Mammary microvascular endothelial cell (primary cell): ENCODE data around the gene APLP1. TPM values are rescaled to one million over a fixed set of nuclear protein-coding genes. Genes with fewer than 3 reads are reported as not detected.

Experiments
- total RNA-seq: library from RNA; depleted of rRNA; stranded (reverse); fragments of >200 nt; gene quantifications from 2 replicates; pipeline ENCODE4 v1.2.3, GENCODE V29; 2015

APLP1 gene
- total RNA-seq = 3.9 and 7.4 TPM in 2 replicates

DNA sequence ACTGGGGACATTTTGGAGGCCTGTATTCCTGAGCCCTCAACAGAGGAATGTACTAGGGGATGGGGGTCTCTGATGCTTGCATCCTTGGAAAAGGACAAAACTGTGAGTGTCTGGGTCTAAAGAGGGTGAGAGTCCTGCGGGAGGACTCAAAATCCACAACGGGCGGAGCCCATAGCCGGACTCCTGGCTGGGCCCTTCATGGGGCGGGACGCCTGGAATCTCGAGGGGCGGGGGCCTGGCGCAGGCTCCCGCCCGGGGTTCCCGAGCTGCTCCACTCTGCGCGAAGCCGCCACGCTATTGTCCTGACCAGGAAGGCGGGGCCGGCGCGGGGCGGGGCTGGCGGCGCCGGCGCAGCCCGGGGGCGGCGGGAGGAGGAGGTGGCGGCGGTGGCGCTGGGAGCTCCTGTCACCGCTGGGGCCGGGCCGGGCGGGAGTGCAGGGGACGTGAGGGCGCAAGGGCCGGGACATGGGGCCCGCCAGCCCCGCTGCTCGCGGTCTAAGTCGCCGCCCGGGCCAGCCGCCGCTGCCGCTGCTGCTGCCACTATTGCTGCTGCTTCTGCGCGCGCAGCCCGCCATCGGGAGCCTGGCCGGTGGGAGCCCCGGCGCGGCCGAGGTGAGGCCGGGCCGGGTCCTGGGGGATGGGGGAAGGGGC lies at the start of gene APLP1:
APLP1 (plus strand) TSS at position 403 of the 651 bp plus-strand sequence; CDS start at position 466, 63 bp downstream.

DNA sequence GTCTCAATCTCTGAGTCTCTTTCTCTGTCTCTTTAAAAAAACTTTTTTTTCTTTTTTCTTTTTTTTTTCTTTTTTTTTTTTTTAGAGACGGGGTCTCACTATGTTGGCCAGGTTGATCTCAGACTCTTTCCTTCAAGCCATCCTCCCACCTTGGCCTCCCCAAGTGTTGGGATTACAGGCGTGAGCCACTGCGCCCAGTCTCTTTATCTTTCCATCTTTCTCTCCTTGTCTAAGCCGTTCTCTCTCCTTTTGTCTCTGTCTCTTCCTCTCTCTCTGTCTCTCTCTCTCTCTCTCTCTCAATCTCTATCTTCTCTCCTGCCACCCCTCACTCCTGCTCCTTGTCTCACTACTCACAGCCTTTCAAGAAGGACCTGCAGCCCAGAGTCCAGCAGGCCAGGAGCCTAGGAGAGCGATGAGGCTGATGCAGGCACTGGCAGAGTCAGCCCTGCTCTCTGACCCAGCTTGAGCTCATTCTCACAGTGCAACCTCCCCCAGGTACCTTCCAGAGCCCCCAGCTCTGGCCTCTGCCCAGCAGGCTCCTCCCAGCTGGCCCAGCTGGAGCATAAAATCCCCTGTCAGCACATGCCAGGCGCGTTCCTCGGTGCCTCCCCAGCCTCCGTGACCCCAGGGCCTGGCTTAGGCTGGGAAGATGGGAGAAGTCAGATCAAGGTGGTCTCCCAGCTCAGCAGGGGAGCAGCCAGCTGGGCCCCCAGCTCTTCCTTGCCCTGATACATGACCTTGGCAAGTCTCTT lies 16.2 kb upstream of the APLP1 start, which contains the start of gene NPHS1:
NPHS1 (minus strand) TSS at position 476 of the 752 bp plus-strand sequence. CDS start 667 bp downstream, outside the sequence.

DNA sequence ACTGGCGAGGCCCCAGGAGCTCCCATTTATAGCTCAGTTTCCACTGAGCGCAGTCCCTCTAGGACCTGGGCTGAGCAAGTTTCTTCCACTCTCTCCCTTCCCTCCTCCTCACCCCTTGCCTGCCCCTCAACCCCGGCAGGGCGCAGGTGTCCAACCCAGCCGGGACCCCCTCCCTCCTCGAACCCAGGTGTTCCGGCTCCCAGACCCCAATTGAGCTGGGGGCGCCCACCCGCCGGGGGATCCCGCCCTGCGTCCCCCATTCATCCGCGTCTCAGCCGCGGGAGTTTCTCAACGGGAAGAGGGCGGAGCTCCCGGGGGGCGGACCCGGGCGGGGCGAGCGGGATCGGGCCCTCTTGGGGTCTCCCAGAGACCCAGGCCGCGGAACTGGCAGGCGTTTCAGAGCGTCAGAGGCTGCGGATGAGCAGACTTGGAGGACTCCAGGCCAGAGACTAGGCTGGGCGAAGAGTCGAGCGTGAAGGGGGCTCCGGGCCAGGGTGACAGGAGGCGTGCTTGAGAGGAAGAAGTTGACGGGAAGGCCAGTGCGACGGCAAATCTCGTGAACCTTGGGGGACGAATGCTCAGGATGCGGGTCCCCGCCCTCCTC lies 11.7 kb upstream of the APLP1 start, which contains the start of gene KIRREL2:
KIRREL2 (plus strand) TSS at position 366 of the 604 bp plus-strand sequence; CDS start at position 575, 209 bp downstream.

DNA sequence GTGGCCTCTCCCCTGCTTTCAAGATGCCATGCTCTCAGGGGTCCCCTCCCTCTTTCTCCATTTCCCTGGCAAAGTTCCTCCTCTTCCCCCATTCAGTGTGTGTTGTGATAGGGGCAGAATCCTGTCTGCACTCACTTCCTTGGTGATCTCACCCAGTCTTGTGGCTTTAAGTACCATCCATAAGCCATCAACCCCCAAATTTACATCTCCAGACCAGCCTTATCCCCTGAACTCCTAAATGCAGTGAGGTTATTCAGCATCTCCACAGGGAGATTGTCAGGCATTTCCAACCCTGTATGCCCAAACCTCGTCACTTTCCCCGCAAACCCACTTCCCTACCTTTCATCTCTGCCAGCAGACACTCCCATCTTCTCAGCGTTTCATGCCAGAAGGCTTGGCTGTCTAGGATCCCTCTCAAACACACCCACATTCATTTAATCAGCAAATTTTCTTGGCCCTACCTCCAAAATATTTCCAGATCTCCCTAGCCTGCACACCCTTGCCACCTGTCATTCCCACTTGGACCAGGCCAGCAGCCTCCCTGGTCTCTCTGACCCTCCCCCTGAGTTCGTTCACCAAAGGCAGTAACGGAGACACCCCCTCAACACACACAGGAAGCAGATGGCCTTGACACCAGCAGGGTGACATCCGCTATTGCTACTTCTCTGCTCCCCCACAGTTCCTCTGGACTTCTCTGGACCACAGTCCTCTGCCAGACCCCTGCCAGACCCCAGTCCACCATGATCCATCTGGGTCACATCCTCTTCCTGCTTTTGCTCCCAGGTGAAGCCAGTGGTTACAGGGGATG lies 33.7 kb downstream of the APLP1 start, which contains the start of gene HCST:
HCST (plus strand) TSS at position 676 of the 808 bp plus-strand sequence; CDS start at position 741, 65 bp downstream.

DNA sequence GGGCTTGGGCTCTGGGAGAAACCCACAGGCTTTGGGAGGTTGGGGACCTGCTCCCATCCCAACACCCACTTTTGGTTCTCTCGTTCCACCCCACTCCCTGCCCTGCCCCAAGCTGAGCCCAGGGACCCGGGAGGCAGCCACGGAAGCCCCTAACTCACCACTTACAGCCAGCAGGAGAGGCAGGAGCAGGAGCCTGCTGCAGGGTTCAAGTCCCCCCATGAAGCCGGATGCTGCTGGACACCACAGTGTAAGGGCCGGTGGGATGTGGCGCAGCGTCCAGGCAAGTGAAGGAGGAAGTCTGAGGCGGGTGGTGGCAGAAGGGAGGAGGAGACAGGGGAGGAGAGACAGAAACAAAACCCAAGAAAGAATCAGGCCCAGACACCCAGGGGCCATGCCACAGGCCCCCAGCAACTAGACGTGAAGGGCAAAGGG lies 39.7 kb downstream of the APLP1 start, which contains the start of gene TYROBP:
TYROBP (minus strand) TSS at position 286 of the 432 bp plus-strand sequence; CDS start at position 219, 67 bp downstream.

Other genes starting within 250 kb of the APLP1 start
- 93.7 and 102 TPM in 2 replicates for gene RBM42, start 239.5 kb upstream of the APLP1 start, total RNA-seq
- 0.30 and 0.87 TPM in 2 replicates for gene ETV2, start 226.8 kb upstream of the APLP1 start, total RNA-seq
- gene COX6B1, start 220.3 kb upstream of the APLP1 start, total RNA-seq = 571 and 586 TPM in 2 replicates
- not detected in 2 replicates for gene UPK1A, start 202.1 kb upstream of the APLP1 start, total RNA-seq
- gene ZBTB32, start 164.0 kb upstream of the APLP1 start, total RNA-seq = not detected in 2 replicates
- gene KMT2B, start 150.6 kb upstream of the APLP1 start, total RNA-seq = 8.9 and 10.5 TPM in 2 replicates
- gene IGFLR1, start 126.1 kb upstream of the APLP1 start, total RNA-seq = 14.1 and 16.2 TPM in 2 replicates
- gene U2AF1L4, start 123.2 kb upstream of the APLP1 start, total RNA-seq = 2.1 and 2.7 TPM in 2 replicates
- gene PSENEN, start 122.9 kb upstream of the APLP1 start, total RNA-seq = 17.9 and 32.1 TPM in 2 replicates
- gene LIN37, start 120.0 kb upstream of the APLP1 start, total RNA-seq = 8.8 and 12.2 TPM in 2 replicates
- gene HSPB6, start 111.5 kb upstream of the APLP1 start, total RNA-seq = 0.25 TPM in 1 of 2 replicates, not detected in the other
- 9.4 and 13.3 TPM in 2 replicates for gene PROSER3, start 110.4 kb upstream of the APLP1 start, total RNA-seq
- 2.1 and 2.6 TPM in 2 replicates for gene ARHGAP33, start 93.0 kb upstream of the APLP1 start, total RNA-seq
- not detected in 2 replicates for gene PRODH2, start 55.7 kb upstream of the APLP1 start, total RNA-seq
- not detected in 2 replicates for gene NPHS1, start 16.1 kb upstream of the APLP1 start, total RNA-seq
- not detected in 2 replicates for gene KIRREL2, start 11.7 kb upstream of the APLP1 start, total RNA-seq
- gene NFKBID, start 32.0 kb downstream of the APLP1 start, total RNA-seq = 2.2 and 2.7 TPM in 2 replicates
- gene HCST, start 34.0 kb downstream of the APLP1 start, total RNA-seq = not detected in 2 replicates
- not detected in 2 replicates for gene TYROBP, start 39.7 kb downstream of the APLP1 start, total RNA-seq
- 4.5 and 5.2 TPM in 2 replicates for gene LRFN3, start 67.8 kb downstream of the APLP1 start, total RNA-seq
- gene SDHAF1, start 126.6 kb downstream of the APLP1 start, total RNA-seq = 17.8 and 19.1 TPM in 2 replicates
- not detected in 2 replicates for gene SYNE4, start 140.2 kb downstream of the APLP1 start, total RNA-seq
- 21.0 and 23.0 TPM in 2 replicates for gene ALKBH6, start 145.6 kb downstream of the APLP1 start, total RNA-seq
- gene CLIP3, start 164.3 kb downstream of the APLP1 start, total RNA-seq = 1.9 and 2.1 TPM in 2 replicates
- gene THAP8, start 185.7 kb downstream of the APLP1 start, total RNA-seq = 5.8 and 6.0 TPM in 2 replicates
- 9.1 and 10.9 TPM in 2 replicates for gene WDR62, start 186.3 kb downstream of the APLP1 start, total RNA-seq
- gene OVOL3, start 242.6 kb downstream of the APLP1 start, total RNA-seq = not detected in 2 replicates
- gene POLR2I, start 246.3 kb downstream of the APLP1 start, total RNA-seq = 46.2 and 58.1 TPM in 2 replicates
- 272 and 320 TPM in 2 replicates for gene TBCB, start 246.9 kb downstream of the APLP1 start, total RNA-seq